Kidney tubule cell (primary cell): ENCODE measurements around the gene GET4.
"Not testable (repeated sequence)": the region's sequence is repeated elsewhere in the genome, so short reads cannot be mapped to it uniquely, and the experiment has no call there.

Experiments used
- DNase-seq: peaks from one replicate; pipeline ENCODE4 v3.0.0-alpha.2; 2018; ENCODE audit warnings: low spot score

GET4 gene

GRCh38 chr7:916291-916941 is 40.1 kb downstream of the GET4 start:
- no peak for DNase-seq

GRCh38 chr7:917255-918117 is 41.1 kb downstream of the GET4 start:
- DNase-seq, result no peak

DNA sequence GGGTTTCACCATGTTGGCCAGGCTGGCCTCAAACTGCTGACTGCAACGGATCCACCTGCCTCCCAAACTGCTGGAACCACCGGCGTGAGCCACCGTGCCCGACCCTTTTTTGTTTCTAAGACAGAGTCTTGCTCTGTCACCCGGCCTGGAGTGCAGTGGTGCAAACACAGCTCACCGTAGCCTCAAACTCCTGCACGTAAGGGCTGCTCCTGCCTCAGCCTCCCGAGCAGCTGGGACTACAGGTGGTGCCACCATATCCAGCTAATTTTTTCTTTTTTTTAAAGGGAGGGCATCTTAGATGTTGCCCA is 41.7 kb downstream of the GET4 start:
- no peak for DNase-seq

DNA sequence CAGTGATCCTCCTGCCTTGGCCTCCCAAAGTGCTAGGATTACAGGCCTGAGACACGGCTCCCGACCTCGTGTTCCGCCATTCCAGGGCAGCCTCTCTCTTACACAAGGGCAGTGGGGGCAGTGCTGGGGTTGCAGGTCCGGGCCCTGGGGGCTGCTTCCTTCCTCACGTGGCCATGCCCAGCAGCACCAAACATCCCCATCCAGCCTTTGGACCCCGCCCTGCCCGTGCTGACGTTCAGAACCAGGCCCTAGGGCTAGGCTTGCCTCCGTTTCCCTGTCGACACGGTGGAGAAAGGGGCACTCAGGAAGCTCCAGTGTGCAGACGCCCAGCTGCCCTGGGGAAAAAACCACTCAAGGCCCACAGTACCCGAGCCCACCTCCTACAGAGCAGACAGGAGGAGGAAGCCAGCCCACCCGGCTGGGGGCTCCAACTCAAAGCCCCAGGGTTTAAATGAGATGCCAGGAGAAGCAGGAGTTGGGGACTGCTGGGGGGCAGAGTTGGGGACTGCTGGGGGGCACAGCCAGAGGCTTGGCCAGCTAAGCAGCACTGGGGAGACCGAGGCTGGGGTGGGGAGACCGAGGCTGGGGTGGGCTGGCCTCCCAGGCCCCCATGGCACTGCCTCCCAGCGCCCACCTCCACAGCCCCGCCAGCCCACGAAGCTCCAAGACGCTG is 42.2 kb downstream of the GET4 start:
- no peak for DNase-seq

GRCh38 chr7:919114-919442 is 42.7 kb downstream of the GET4 start:
- DNase-seq, result no peak

DNA sequence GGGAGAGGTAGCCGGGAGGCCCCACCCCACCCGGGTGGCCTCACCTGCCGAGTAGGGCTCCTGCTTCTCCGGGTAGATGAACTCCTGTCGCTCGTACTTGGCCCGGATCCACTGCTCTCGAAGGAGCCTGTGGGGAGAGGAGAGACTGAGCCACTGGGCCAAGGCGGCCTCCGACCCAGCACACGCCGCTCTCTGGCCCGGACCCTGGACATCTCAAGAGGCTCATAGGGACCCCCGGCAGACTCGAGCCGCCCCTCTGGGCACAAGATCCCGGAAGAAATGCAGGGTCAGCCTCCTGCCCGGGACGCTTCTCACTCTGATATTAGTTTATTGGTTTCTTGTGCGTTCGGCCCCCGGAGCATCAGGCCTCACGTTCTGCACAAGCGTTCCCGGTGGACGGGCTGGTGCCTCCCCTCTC is 43.6 kb downstream of the GET4 start:
- no peak for DNase-seq

- DNase-seq, result no peak
These were observed 44.2 kb downstream of the GET4 start for GRCh38 chr7:920351-921070.

DNA sequence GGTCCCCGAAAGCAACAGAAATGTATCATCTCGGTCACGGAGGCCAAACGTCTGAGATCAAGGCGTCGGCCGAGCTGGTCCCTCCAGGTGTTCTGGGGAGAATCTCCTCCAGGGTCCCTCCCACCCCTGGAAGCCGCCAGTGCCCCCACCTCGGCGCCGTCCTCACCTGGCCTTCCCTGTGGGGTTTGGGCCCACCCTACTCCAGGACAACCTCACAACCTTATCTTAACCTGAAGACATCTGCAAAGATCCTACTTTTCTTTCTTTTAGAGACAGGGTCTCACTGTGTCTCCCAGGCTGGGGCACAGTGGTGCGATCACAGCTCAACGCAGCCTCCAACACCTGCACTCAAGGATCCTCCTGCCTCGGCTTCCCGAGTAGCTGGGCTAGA is 44.7 kb downstream of the GET4 start:
- DNase-seq, result no peak

DNA sequence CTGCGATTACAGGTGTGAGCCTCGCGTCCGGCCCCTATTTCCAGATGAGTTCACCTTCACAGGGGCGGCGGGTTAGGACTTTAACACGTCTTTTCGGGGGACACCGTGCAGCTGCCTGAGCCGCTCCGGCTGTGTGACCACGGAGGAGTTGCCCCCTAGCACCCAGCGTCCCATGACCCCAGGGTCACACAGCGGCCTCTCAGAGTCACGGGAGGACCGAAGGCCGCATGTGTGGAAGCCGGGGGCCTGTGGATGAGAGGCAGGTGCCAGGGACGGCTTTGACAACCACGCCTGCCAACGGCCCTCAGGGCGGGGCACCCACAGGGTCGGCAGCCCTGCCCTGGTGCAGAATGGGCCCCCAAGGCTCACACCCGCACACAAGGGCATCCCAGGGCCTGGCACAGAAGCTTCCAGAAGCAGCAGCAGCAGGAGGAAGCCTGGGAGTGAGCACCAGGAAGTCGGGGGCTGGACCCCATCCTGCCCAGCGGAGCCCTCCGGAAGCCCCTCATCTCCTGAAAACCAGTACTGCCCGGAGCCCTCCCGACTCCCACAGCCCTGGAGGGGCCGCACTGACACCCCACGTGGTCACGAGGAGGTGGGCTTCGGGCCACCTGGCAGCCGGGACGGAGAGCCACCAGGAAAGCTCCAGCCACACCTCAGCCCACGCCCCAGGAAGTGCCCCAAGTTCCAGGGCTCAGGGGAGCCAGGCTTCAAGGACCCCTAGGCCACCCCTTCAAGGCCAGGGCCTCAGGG is 45.4 kb downstream of the GET4 start:
- no peak for DNase-seq

DNA sequence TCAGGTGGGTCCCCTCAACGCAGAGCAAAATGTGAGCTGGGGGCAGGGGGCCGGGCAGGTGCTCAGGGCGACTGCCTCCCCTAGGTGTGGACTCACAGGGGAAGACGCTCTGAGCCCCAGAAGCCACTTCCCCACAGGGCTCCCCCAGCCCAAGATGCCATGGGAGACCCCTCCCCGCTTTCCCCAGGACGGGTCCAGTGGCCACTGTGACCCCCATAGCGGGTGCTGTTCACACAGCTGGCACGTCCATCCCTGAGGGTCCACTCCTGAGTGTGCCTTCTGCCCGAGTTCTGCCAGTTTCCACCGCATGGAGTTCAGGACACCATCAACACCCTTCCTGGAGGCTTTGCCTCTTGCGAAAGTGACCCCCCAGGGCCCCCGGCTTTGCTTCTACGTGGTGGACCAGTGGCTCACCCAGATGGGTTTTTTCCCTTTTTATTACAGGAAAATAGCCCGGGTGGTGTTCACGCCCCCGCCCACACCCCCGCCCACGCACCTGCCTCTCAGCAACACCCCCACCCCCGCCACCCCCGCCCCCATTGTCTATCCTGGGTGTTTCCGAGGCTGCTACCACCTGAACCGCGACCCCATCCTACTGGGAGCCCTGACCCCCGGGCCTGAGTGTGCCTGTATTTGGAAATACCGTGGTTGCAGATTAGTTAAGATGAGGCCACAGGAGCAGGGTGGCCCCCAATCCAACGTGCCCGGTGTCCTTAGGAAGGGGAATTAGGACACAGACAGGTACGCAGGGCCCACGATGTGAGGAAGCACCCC is 46.2 kb downstream of the GET4 start:
- no peak for DNase-seq

DNA sequence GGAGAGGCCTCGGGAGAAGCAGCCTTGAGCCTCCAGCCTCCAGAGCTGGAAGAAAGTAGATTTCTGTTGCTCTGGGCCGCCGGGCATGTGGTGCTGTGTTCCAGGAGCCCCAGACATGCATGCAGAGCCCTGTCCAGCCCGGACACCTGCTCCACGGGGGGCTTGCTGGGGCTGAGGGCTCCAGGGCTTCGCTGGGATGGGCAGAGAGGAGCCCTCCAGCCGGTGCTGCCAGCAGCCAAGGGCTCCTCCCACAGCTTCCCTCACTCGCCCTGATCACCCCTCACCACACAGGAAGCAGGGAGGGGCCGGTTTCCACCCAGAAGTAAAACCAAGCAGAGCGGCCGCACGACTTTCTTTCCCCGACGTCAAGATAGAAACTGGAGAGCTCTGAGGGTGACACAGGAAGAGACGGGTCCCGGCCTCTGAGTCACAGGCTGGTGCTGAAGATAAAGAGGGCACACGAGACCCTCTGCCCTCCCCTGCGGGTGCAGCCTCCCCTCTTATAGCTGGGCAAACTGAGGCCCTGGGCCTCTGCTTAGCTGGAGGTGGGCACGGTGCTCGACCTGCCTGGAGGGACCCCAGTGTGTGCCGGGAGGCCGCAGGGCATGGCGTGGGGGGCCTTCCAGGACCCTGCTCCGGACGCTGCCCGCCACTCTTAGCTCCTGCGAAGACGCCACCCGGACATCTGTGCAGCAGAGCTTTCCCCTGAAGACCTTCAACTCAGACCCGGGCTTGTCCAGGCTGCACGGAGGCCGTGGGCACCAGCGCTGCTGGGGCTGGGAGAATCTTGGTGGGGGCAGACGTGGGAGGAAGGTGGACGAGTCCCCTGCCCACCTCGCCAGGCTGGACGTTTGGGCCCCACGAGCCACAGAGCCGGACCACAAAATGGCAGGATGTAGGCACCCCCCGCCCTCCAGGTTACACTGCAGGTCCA is 47.0 kb downstream of the GET4 start:
- no peak for DNase-seq

- DNase-seq, result not testable (repeated sequence)
These were observed 47.7 kb downstream of the GET4 start for GRCh38 chr7:924042-924441.

DNA sequence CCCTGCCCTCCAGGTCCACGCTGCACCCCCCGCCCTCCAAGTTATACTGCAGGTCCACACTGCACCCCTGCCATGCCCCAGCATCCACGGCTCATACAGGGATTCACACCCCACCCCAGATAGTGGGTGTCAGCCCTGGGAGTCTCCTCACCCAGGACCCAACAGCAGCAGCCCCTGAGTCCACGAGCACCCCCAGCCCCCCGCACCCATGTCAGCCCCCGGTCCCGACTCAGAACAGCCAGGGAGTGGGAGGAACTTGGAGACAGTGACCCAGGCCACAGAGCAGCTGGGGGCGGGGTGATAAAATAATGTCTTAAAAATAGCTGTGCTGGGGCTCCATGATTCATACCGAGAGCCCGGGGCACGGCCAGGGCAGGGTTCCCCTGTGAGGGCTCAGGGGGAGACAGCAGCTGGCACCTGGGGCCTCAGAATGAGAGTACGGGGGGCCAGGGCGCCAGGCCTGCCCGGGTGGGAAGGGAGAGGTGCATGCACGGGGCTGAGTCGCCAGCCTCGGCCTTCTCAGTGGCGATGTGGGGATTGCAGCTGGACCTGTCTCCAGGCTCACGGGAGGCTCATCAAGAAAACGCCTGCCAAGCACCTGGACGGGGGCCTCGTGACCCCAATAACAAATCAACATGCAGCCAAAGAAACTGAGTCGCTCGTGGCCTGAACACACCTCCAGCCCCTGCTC is 48.3 kb downstream of the GET4 start:
- no peak for DNase-seq

DNA sequence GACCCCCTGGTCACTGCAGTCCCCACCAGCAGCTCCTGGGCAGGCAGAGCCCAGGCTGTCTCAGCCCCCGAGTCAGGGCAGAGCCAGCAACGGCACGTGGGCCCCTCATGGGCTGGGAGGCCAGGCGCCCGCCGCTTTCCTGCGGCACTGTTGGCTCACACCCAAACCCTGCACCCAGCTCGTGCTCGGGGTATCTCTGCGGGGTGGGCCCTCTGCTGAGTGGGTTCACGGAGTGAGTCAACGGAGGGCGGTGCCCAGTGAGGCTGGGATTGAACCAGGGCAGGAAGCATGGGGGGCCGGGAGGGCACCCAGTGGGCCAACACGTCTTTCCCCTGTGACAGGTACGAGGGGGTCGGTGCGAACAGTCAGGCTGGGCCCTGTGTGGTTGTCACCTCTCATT is 49.2 kb downstream of the GET4 start:
- no peak for DNase-seq

GRCh38 chr7:926061-927030 is 50.0 kb downstream of the GET4 start:
- no peak for DNase-seq

GRCh38 chr7:927031-927671 is 50.8 kb downstream of the GET4 start:
- no peak for DNase-seq

GRCh38 chr7:929311-929711 is 53.0 kb downstream of the GET4 start:
- DNase-seq, result no peak
